H9 (cell line): ENCODE measurements around the gene DOCK9. TPM values are rescaled to one million over a fixed set of nuclear protein-coding genes. Genes with fewer than 3 reads are reported as not detected.

Experiments
- DNase-seq: peaks from one replicate; pipeline ENCODE4 v3.0.0-alpha.2; 2017
- H2AFZ ChIP-seq: one replicate; pipeline ENCODE4 v1.6.1; 2013; ENCODE audit warnings: mild to moderate bottlenecking, low read length, control low read depth, moderate library complexity
- H2AK5ac ChIP-seq: 2 replicates; pipeline ENCODE4 v1.6.1; 2013; ENCODE audit warnings: low read length, control low read depth, mixed read lengths; ENCODE audit not compliant: insufficient read length
- H2BK120ac ChIP-seq: one replicate; pipeline ENCODE4 v1.6.1; 2013; ENCODE audit warnings: low read depth, mild to moderate bottlenecking, low read length, control low read depth, inconsistent platforms; ENCODE audit not compliant: poor library complexity, severe bottlenecking
- H2BK12ac ChIP-seq: 2 replicates; pipeline ENCODE4 v1.6.1; 2013; ENCODE audit warnings: low read length, control low read depth, mixed read lengths, low read depth; ENCODE audit not compliant: insufficient read length
- H2BK15ac ChIP-seq: 2 replicates; pipeline ENCODE4 v1.6.1; 2013; ENCODE audit warnings: low read depth, low read length, control low read depth
- H2BK20ac ChIP-seq: one replicate; pipeline ENCODE4 v1.6.1; 2013; ENCODE audit warnings: low read depth, mild to moderate bottlenecking, low read length, control low read depth, inconsistent platforms; ENCODE audit not compliant: poor library complexity, severe bottlenecking
- H2BK5ac ChIP-seq: 2 replicates; pipeline ENCODE4 v1.6.1; 2013; ENCODE audit warnings: low read length, control low read depth, mixed read lengths; ENCODE audit not compliant: insufficient read length
- H3K14ac ChIP-seq: 2 replicates; pipeline ENCODE4 v1.6.1; 2013; ENCODE audit warnings: low read length, control low read depth; ENCODE audit not compliant: insufficient read depth
- H3K18ac ChIP-seq: 2 replicates; pipeline ENCODE4 v1.6.1; 2013; ENCODE audit warnings: low read depth, mild to moderate bottlenecking, mixed read lengths, low read length, control low read depth; ENCODE audit not compliant: insufficient read length
- H3K23ac ChIP-seq: 2 replicates; pipeline ENCODE4 v1.6.1; 2013; ENCODE audit warnings: low read length, control low read depth, mixed read lengths, low read depth; ENCODE audit not compliant: insufficient read length
- H3K23me2 ChIP-seq: 2 replicates; pipeline ENCODE4 v1.6.1; 2013; ENCODE audit warnings: low read depth, mild to moderate bottlenecking, mixed read lengths, low read length, control low read depth; ENCODE audit not compliant: insufficient read length, poor library complexity, severe bottlenecking
- H3K27ac ChIP-seq: 2 replicates; pipeline ENCODE4 v1.5.1; 2013; ENCODE audit warnings: low read length, control low read depth, mixed read lengths, low read depth; ENCODE audit not compliant: insufficient read length
- H3K27me3 ChIP-seq: 2 replicates; pipeline ENCODE4 v1.6.1; 2013; ENCODE audit warnings: low read length, control low read depth, inconsistent platforms; ENCODE audit not compliant: insufficient read depth
- H3K4ac ChIP-seq: 2 replicates; pipeline ENCODE4 v1.6.1; 2013; ENCODE audit warnings: low read depth, mild to moderate bottlenecking, control low read depth, inconsistent platforms, low read length, moderate library complexity
- H3K4me1 ChIP-seq: 2 replicates; pipeline ENCODE4 v1.6.1; 2013; ENCODE audit warnings: low read length, control low read depth, inconsistent platforms; ENCODE audit not compliant: insufficient read depth
- H3K4me2 ChIP-seq: 2 replicates; pipeline ENCODE4 v1.6.1; 2013; ENCODE audit warnings: low read length, control low read depth, mixed read lengths; ENCODE audit not compliant: insufficient read length, insufficient read depth
- H3K56ac ChIP-seq: 2 replicates; pipeline ENCODE4 v1.6.1; 2013; ENCODE audit warnings: low read depth, mild to moderate bottlenecking, mixed read lengths, low read length, control low read depth; ENCODE audit not compliant: insufficient read length
- H3K79me1 ChIP-seq: 2 replicates; pipeline ENCODE4 v1.6.1; 2013; ENCODE audit warnings: low read depth, mild to moderate bottlenecking, moderate library complexity, low read length, control low read depth, inconsistent platforms; ENCODE audit not compliant: insufficient read depth, poor library complexity, severe bottlenecking
- H3K79me2 ChIP-seq: 2 replicates; pipeline ENCODE4 v1.6.1; 2013; ENCODE audit warnings: low read length, control low read depth, inconsistent platforms; ENCODE audit not compliant: insufficient read depth
- H3K9ac ChIP-seq: 2 replicates; pipeline ENCODE4 v1.6.1; 2013; ENCODE audit warnings: low read length, control low read depth, mixed read lengths; ENCODE audit not compliant: insufficient read length; ENCODE audit errors: extremely low read depth
- H3K9me3 ChIP-seq: one replicate; pipeline ENCODE4 v1.6.1; 2013; ENCODE audit warnings: low read depth, low read length, inconsistent platforms; ENCODE audit not compliant: control insufficient read depth
- H3T11ph ChIP-seq: one replicate; pipeline ENCODE4 v1.6.1; 2013; ENCODE audit warnings: mild to moderate bottlenecking, low read length, control low read depth, inconsistent platforms
- H4K20me1 ChIP-seq: one replicate; pipeline ENCODE4 v1.6.1; 2013; ENCODE audit not compliant: control insufficient read depth, insufficient read length, insufficient read depth
- H4K5ac ChIP-seq: 2 replicates; pipeline ENCODE4 v1.6.1; 2013; ENCODE audit warnings: low read depth, mild to moderate bottlenecking, mixed read lengths, low read length, control low read depth; ENCODE audit not compliant: insufficient read length
- H4K8ac ChIP-seq: replicated peaks from 2 replicates; pipeline ENCODE4 v1.6.1; 2013; ENCODE audit warnings: low read length, control low read depth, mixed read lengths, low read depth; ENCODE audit not compliant: insufficient read length
- H4K91ac ChIP-seq: 2 replicates; pipeline ENCODE4 v1.6.1; 2013; ENCODE audit warnings: low read depth, mild to moderate bottlenecking, moderate library complexity, mixed read lengths, low read length, control low read depth; ENCODE audit not compliant: insufficient read length
- H3K27ac Mint-ChIP-seq, 3 experiments: 2 replicates in 2 of 3; 3 replicates in 1 of 3; pipeline ENCODE4 v1.8.0; 2020 to 2021; ENCODE audit warnings: mixed read lengths in 3 of 3, mild to moderate bottlenecking in 1 of 3, moderate library complexity in 1 of 3
- H3K27me3 Mint-ChIP-seq: 2 replicates; pipeline ENCODE4 v1.8.0; 2021; ENCODE audit warnings: low read depth, mild to moderate bottlenecking, moderate library complexity, mixed read lengths
- H3K36me3 Mint-ChIP-seq, 3 experiments: 2 replicates in 2 of 3; 3 replicates in 1 of 3; pipeline ENCODE4 v1.8.0; 2020 to 2021; ENCODE audit warnings: low read depth in 3 of 3, mixed read lengths in 3 of 3; ENCODE audit not compliant: insufficient read depth in 1 of 3
- H3K4me1 Mint-ChIP-seq, 2 experiments: 2 replicates each; pipeline ENCODE4 v1.8.0; 2020; ENCODE audit warnings: mixed read lengths in 2 of 2
- H3K4me3 Mint-ChIP-seq, 2 experiments: 2 replicates in 1 of 2; 3 replicates in 1 of 2; pipeline ENCODE4 v1.8.0; 2020 to 2021; ENCODE audit warnings: mild to moderate bottlenecking in 2 of 2, mixed read lengths in 2 of 2, moderate library complexity in 1 of 2
- H3K9me3 Mint-ChIP-seq, 2 experiments: 2 replicates in 1 of 2; 3 replicates in 1 of 2; pipeline ENCODE4 v1.8.0; 2020; ENCODE audit warnings: mild to moderate bottlenecking in 2 of 2, mixed read lengths in 2 of 2, moderate library complexity in 1 of 2
- WGBS: extraction: QIAGEN DNeasy Blood & Tissue Kit; methylation state at CpG from one replicate; pipeline ENCODE4 v1.1.7; 2013; ENCODE audit warnings: missing lambda C conversion rate, low lambda C conversion rate, mixed read lengths; ENCODE audit not compliant: insufficient read length; ENCODE audit errors: extremely low coverage; 5-methylcytosine and 5-hydroxymethylcytosine counted together
- total RNA-seq: library from RNA; stranded (reverse); gene quantifications from 2 replicates; pipeline ENCODE4 v1.2.1, GENCODE V29; 2021
- TF ChIP-seq, protein P1 (sequence below): fragments of 200-600 bp; sonication (generic); conservative IDR thresholded peaks from 3 replicates; pipeline ENCODE4 v1.8.0; 2021; ENCODE audit warnings: antibody characterized with exemption, mild to moderate bottlenecking

DOCK9 gene
- total RNA-seq, 1 experiment from 2014 or later, result 23.0 TPM

DNA sequence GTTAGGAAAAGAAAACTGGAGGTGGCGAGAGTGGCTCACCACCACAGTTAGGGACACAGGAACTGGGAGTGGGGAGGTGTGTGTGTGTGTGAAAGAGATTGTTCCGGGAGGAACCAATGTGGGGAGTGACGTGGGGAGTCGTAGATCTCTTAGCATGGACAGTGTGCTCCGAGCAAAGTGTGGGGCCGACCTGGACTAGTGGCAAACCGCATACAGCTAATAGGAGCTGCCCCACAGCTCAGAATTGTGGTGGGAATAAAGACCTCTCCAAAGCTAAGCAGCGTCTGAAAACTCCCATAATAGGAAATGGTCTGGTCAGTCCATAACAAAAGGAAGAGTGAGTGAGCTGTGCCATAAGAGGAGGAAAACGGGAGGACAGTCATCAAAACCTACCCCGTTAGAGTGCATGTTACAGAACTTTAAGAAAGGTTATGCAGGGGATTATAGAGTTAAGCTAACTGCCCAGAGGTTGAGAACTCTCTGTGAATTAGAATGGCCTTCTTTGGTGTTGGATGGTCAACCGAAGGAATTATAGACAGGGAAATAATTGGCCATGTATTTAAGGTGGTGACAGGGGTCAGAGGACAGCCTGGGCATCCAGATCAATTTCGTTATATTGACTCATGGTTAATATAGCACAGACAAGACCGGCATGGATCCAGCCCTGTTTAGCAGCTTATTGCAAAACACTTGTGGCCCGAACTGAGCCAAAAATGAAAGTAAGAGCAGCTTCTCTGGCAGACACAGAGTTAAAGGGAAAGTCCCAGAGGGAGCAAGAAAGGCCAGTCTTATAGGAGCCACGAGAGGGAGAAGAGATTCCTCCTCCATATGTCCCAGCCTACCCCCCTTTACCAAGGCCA lies 216.5 kb downstream of the DOCK9 start:
- DNase-seq, result no peak
- Histone ChIP-seq H4K20me1 (no peaks in the 10 kb centered on the region), H3K4me1 (peaks cover 4% of the 10 kb centered on the region; the same call in 1 of the 2 replicates), H3K4ac (no peak overlapping the region), H2BK20ac (no peak overlapping the region), H3K18ac (no peak overlapping the region), H3T11ph (no peak overlapping the region), H3K4me2 (no peak overlapping the region), H3K9ac (no peak overlapping the region), H3K56ac (no peak overlapping the region), H3K23me2 (no peaks in the 10 kb centered on the region), H3K79me2 (no peaks in the 10 kb centered on the region), H3K27ac (no peak overlapping the region), H3K79me1 (no peaks in the 10 kb centered on the region), H2AK5ac (no peak overlapping the region), H4K5ac (no peak overlapping the region), H3K23ac (no peak overlapping the region), H3K27me3 (no peaks in the 10 kb centered on the region), H2AFZ (no peak overlapping the region), H4K8ac (no peak overlapping the region), H3K14ac (no peak overlapping the region), H2BK15ac (no peak overlapping the region), H2BK5ac (no peak overlapping the region), H2BK120ac (no peak overlapping the region), H3K9me3 (no peaks in the 10 kb centered on the region), H2BK12ac (no peak overlapping the region), H4K91ac (no peak overlapping the region)
- Mint-ChIP-seq H3K9me3 (peaks cover 4% of the 10 kb centered on the region in 2 experiments; a peak in 3 of 5 replicates), H3K27me3 (no peaks in the 10 kb centered on the region; the same call in 1 of the 2 replicates), H3K4me1 (peaks cover 15 to 19% of the 10 kb centered on the region in 2 experiments), H3K36me3 (peaks cover 0 to 9% (median 3%) of the 10 kb centered on the region in 3 experiments; a peak in 3 of 7 replicates), H3K4me3 (no peak overlapping the region), H3K27ac (peak overlapping the region in 1 of 3 experiments; percentile 59; a peak in 1 of 7 replicates)
- TF ChIP-seq, protein P1, sequence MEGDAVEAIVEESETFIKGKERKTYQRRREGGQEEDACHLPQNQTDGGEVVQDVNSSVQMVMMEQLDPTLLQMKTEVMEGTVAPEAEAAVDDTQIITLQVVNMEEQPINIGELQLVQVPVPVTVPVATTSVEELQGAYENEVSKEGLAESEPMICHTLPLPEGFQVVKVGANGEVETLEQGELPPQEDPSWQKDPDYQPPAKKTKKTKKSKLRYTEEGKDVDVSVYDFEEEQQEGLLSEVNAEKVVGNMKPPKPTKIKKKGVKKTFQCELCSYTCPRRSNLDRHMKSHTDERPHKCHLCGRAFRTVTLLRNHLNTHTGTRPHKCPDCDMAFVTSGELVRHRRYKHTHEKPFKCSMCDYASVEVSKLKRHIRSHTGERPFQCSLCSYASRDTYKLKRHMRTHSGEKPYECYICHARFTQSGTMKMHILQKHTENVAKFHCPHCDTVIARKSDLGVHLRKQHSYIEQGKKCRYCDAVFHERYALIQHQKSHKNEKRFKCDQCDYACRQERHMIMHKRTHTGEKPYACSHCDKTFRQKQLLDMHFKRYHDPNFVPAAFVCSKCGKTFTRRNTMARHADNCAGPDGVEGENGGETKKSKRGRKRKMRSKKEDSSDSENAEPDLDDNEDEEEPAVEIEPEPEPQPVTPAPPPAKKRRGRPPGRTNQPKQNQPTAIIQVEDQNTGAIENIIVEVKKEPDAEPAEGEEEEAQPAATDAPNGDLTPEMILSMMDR, result no peak
- no CpG with 5 or more reads among the region's 15 CpGs for WGBS
